Smooth muscle cell (in vitro differentiated cells): ENCODE measurements around the gene GPR153. TPM values are rescaled to one million over a fixed set of nuclear protein-coding genes. Genes with fewer than 3 reads are reported as not detected.
A peak's percentile ranks its signal among the peaks of the same experiment; 100 is the strongest.
"Not testable (repeated sequence)": the region's sequence is repeated elsewhere in the genome, so short reads cannot be mapped to it uniquely, and the experiment has no call there.

Experiments
- DNase-seq: peaks from one replicate; lab custom pipeline; 2025; ENCODE audit not compliant: unreplicated experiment; lab: John Stamatoyannopoulos, UW
- H2AFZ ChIP-seq: fragments of 200-600 bp; sonication (generic); 2 replicates; pipeline ENCODE4 v1.6.0; 2016; ENCODE audit warnings: antibody characterized with exemption, low read depth, mild to moderate bottlenecking
- H3F3A ChIP-seq: fragments of 200-600 bp; sonication (generic); 2 replicates; pipeline ENCODE4 v1.6.0; 2017; ENCODE audit warnings: antibody characterized with exemption, low read depth
- H3K27ac ChIP-seq: fragments of 200-600 bp; sonication (generic); 2 replicates; pipeline ENCODE4 v1.5.1; 2016; ENCODE audit warnings: low read depth, mild to moderate bottlenecking
- H3K27me3 ChIP-seq: fragments of 200-600 bp; sonication (generic); 2 replicates; pipeline ENCODE4 v1.6.1; 2016; ENCODE audit warnings: low read depth, mild to moderate bottlenecking
- H3K36me3 ChIP-seq: fragments of 200-600 bp; sonication (generic); 2 replicates; pipeline ENCODE4 v1.5.1; 2016; ENCODE audit warnings: low read depth
- H3K4me1 ChIP-seq: fragments of 200-600 bp; sonication (generic); 2 replicates; pipeline ENCODE4 v1.5.1; 2016; ENCODE audit warnings: low read depth
- H3K4me2 ChIP-seq: fragments of 200-600 bp; sonication (generic); 2 replicates; pipeline ENCODE4 v1.6.0; 2016; ENCODE audit warnings: mild to moderate bottlenecking
- H3K4me3 ChIP-seq: fragments of 200-600 bp; sonication (generic); 2 replicates; pipeline ENCODE4 v1.5.1; 2016; ENCODE audit warnings: mild to moderate bottlenecking
- H3K79me2 ChIP-seq: fragments of 200-600 bp; sonication (generic); 2 replicates; pipeline ENCODE4 v1.6.0; 2016; ENCODE audit warnings: low read depth, mild to moderate bottlenecking
- H3K9ac ChIP-seq: fragments of 200-600 bp; sonication (generic); 2 replicates; pipeline ENCODE4 v1.6.0; 2016; ENCODE audit warnings: low read depth
- H3K9me3 ChIP-seq: fragments of 200-600 bp; sonication (generic); replicated peaks from 2 replicates; pipeline ENCODE4 v1.5.1; 2016; ENCODE audit warnings: low read depth
- H4K20me1 ChIP-seq: fragments of 200-600 bp; sonication (generic); 2 replicates; pipeline ENCODE4 v1.6.0; 2016; ENCODE audit warnings: low read depth
- WGBS: methylation state at CpG from one replicate; pipeline ENCODE4 v1.1.7; 2016; ENCODE audit warnings: low lambda C conversion rate; 5-methylcytosine and 5-hydroxymethylcytosine counted together
- polyA plus RNA-seq: library from polyadenylated mRNA; unstranded; fragments of >200 nt; fragmentation: Nextera tagmentation; extraction: Ambion mirVana; gene quantifications from 2 replicates; pipeline ENCODE4 v1.2.1, GENCODE V29; 2016
- total RNA-seq: library from RNA; depleted of rRNA; stranded (reverse); fragments of >200 nt; gene quantifications from 2 replicates; pipeline ENCODE4 v1.2.3, GENCODE V29; 2014
- TF ChIP-seq, protein P1 (sequence below): fragments of 200-600 bp; sonication (generic); IDR thresholded peaks from 2 replicates; pipeline ENCODE4 v1.5.1; 2017; ENCODE audit warnings: borderline replicate concordance, mild to moderate bottlenecking, antibody characterized with exemption; ENCODE audit not compliant: insufficient read depth, poor library complexity, severe bottlenecking

The GPR153 gene
- total and polyA plus RNA-seq, 2 experiments from 2014 or later = 8.2 to 15.8 TPM

GRCh38 chr1:6220236-6220635, 40.7 kb downstream of the GPR153 start:
- H3F3A ChIP-seq = no peaks in the 10 kb centered on the region
- H2AFZ ChIP-seq = no peak overlapping the region
- H3K36me3 ChIP-seq = no peaks in the 10 kb centered on the region
- H3K4me3 ChIP-seq = no peak overlapping the region
- 57% methylated on average over 8 of the region's 8 CpGs for WGBS
- peaks cover 3% of the 10 kb centered on the region for H4K20me1 ChIP-seq
- no peaks in the 10 kb centered on the region for H3K4me1 ChIP-seq
- H3K9ac ChIP-seq = no peak overlapping the region
- peak overlapping the region; percentile 62 for H3K27ac ChIP-seq
- H3K79me2 ChIP-seq = no peaks in the 10 kb centered on the region
- H3K9me3 ChIP-seq = no peaks in the 10 kb centered on the region
- TF ChIP-seq, protein P1, sequence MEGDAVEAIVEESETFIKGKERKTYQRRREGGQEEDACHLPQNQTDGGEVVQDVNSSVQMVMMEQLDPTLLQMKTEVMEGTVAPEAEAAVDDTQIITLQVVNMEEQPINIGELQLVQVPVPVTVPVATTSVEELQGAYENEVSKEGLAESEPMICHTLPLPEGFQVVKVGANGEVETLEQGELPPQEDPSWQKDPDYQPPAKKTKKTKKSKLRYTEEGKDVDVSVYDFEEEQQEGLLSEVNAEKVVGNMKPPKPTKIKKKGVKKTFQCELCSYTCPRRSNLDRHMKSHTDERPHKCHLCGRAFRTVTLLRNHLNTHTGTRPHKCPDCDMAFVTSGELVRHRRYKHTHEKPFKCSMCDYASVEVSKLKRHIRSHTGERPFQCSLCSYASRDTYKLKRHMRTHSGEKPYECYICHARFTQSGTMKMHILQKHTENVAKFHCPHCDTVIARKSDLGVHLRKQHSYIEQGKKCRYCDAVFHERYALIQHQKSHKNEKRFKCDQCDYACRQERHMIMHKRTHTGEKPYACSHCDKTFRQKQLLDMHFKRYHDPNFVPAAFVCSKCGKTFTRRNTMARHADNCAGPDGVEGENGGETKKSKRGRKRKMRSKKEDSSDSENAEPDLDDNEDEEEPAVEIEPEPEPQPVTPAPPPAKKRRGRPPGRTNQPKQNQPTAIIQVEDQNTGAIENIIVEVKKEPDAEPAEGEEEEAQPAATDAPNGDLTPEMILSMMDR = no peak
- H3K4me2 ChIP-seq = no peak overlapping the region
- no peaks in the 10 kb centered on the region for H3K27me3 ChIP-seq
- DNase-seq = no peak

DNA sequence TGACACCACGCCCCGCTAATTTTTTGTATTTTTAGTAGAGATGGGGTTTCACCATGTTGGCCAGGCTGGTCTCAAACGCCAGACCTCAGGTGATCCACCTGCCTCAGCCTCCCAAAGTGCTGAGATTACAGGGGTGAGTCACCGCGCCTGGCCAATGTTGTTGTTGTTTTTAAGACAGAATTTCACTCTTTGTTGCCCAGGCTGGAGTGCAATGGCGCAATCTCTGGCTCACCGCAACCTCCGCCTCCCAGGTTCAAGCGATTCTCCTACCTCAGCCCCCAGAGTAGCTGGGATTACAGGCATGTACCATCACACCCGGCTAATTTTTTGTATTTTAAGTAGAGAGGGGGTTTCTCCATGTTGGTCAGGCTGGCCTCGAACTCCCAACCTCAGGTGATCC, 41.3 kb downstream of the GPR153 start:
- H3K27ac ChIP-seq, H3K9me3 ChIP-seq: not testable (repeated sequence)

GRCh38 chr1:6218375-6219164, 42.3 kb downstream of the GPR153 start:
- no peak overlapping the region for H2AFZ ChIP-seq
- H3K4me1 ChIP-seq = no peaks in the 10 kb centered on the region
- no peaks in the 10 kb centered on the region for H3K36me3 ChIP-seq
- H3K27ac ChIP-seq = no peak overlapping the region
- no peaks in the 10 kb centered on the region for H3K79me2 ChIP-seq
- no peaks in the 10 kb centered on the region for H3K9me3 ChIP-seq
- no peak overlapping the region for H3K4me3 ChIP-seq
- H4K20me1 ChIP-seq = no peaks in the 10 kb centered on the region
- DNase-seq = no peak
- TF ChIP-seq, protein P1 = no peak
- no peaks in the 10 kb centered on the region for H3F3A ChIP-seq
- no peaks in the 10 kb centered on the region for H3K27me3 ChIP-seq
- no peak overlapping the region for H3K9ac ChIP-seq
- no peak overlapping the region for H3K4me2 ChIP-seq
- WGBS = 94% methylated on average over 16 of the region's 16 CpGs

More for the DNA sequence above, 41.3 kb downstream of the GPR153 start:
- H4K20me1 ChIP-seq, H3K36me3 ChIP-seq, H3K4me1 ChIP-seq, H3K4me3 ChIP-seq, H3K27me3 ChIP-seq, H2AFZ ChIP-seq, H3K4me2 ChIP-seq, H3K79me2 ChIP-seq, H3K9ac ChIP-seq, H3F3A ChIP-seq, DNase-seq: not testable (repeated sequence)
- 86% methylated on average over 11 of the region's 11 CpGs for WGBS

DNA sequence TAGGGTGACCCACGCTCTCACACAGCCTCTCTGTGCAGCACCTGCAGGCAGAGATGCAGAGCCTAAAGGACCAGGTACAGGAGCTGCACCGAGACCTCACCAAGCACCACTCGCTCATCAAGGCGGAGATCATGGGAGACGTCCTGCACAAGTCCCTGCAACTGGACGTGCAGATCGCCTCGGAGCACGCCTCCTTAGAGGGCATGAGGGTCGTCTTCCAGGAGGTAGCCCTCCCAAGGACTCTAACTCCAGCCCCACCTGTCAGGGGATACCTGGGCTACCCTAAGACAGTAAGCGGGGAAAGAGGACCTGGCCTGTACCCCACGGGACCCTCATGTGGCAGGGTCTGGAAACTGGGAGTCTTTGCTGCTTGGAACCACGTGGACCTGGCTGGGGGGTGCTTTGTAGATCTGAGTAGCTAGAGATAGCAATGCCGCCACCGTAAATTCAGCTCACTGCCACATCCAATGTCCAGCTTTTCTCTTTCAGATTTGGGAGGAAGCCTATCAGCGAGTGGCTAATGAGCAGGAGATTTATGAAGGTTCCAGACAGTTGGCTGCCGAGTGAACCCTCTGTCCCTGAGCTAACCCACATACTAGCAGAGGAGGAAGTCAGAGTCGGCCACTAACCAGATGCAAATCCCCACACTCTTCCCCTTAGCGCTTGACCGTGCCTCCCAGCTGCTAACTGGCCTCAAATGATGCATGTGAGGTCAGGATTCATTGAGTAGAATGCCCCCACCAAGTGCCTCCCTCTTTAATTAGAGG, 48.5 kb downstream of the GPR153 start:
- Histone ChIP-seq H3K79me2 (no peaks in the 10 kb centered on the region), H3F3A (no peaks in the 10 kb centered on the region), H3K27me3 (no peaks in the 10 kb centered on the region), H3K9me3 (no peaks in the 10 kb centered on the region), H3K4me3 (no peak overlapping the region), H2AFZ (no peak overlapping the region), H3K4me1 (peaks cover 9% of the 10 kb centered on the region), H4K20me1 (no peaks in the 10 kb centered on the region), H3K4me2 (no peak overlapping the region), H3K9ac (no peak overlapping the region), H3K36me3 (no peaks in the 10 kb centered on the region), H3K27ac (no peak overlapping the region)
- TF ChIP-seq, protein P1 = no peak
- no peak for DNase-seq
- WGBS = 89% methylated on average over 20 of the region's 20 CpGs
